ENCODE measurements around the gene PARVB.

Gene PARVB

DNA sequence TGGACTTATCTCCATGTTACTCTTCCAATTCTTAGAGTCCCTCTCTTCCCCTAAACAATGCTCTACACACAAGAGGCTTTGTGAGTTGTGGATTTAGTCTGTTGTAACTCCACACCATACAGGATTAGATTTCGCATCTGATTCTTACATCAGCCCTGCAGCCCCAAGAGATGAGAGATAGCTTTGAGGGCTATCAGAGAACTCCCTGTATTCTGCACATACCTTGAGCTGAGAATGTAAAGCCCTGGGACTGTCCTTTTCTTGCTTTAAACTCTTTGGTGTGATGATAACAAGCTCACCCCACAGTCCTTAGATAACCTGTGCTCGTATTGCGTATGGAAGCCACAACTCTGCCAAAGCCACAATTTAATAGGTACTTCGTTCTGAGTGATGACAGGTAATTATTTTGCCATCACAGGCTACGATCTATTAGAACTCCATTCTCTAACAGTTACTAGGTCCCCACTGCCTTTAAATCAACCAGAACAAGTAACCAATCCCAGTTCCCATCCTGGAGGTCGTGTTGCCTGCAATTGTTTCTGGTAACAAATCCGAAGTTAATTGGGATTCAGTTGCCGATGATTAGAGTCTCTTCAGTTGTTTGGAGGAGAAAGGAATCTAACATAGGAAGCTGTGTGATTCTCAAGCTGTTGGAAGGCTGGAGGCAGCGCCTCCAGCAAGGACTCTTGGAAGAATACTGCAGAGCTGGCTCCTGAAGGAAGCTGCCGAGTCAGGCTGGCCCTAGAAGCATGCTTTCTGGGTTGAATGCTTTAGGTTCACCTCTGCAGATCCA, 155.3 kb downstream of the PARVB start:
- H3K4me3 ChIP-seq (ENCODE audit: low read depth, low read length), result no peak overlapping the region
- DNase-seq (ENCODE audit: low read depth), result no peak
- no peak for TF ChIP-seq CTCF (IDR thresholded peaks at IDR 0.05; ENCODE audit: insufficient read depth, low read depth, low read length, missing control alignments)

- no peak for DNase-seq (ENCODE audit: low read depth)
- no peak for TF ChIP-seq CTCF (IDR thresholded peaks at IDR 0.05; ENCODE audit: insufficient read depth, low read depth, low read length, missing control alignments)
- no peak overlapping the region for H3K4me3 ChIP-seq (ENCODE audit: low read depth, low read length)
Measured at GRCh38 chr22:44179989-44180705, 156.0 kb downstream of the PARVB start.

GRCh38 chr22:44180706-44181032, 156.6 kb downstream of the PARVB start, which contains the start of gene PARVG:
TSS of gene PARVG (plus strand) at chr22:44180925. CDS start at chr22:44183330, 2,405 bp downstream.
- peak within 1 kb of the TSS; percentile 88 for H3K4me3 ChIP-seq (ENCODE audit: low read depth, low read length)
- TF ChIP-seq CTCF (IDR thresholded peaks at IDR 0.05; ENCODE audit: insufficient read depth, low read depth, low read length, missing control alignments), result no peak
- DNase-seq (ENCODE audit: low read depth), result peak; percentile 81

DNA sequence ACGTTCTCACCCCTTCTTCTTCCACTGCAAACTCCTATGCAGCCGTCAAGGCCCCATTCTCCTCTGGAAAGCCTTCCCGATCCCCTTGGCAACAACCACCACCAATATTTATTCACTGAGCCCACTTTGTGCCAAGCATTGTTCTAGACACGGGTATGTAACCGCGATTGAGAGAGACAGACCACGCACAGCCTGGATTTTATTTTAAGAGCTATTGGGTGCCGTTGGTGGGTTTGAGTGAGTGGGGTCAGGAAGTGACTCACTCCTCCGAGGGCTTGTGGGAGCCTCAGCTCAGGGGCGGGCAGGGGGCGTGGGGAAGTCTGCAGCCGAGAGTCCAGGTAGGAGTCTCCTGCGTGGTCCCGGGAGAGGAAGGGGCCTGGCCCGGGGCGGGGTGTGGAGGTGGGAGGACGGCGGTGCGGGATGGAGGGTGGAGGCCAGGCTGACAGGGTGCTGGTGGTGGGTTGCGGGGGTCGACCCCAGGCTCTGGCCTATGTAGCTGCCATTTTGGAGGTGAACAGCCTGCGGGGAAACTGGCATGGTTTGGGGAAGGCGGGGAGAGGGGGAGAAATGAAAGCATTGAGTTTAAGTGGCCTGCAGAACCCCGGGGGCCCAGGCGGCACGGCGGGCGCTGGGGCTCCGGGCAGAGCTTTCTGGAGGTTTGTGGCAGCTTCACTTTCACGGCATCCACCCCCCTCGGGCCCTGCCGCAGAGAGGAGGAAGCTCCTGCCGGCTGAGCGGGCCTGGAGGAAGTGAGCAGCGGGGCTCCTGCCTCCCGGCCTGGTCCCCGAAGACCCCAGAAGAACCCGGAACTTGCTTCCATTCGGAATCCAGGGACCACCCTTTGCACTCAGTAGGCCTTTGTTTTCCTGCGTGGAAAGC, 157.2 kb downstream of the PARVB start:
- peak; percentile 66 for DNase-seq (ENCODE audit: low read depth)
- TF ChIP-seq CTCF (IDR thresholded peaks at IDR 0.05; ENCODE audit: insufficient read depth, low read depth, low read length, missing control alignments), result no peak
- H3K4me3 ChIP-seq (ENCODE audit: low read depth, low read length), result peak overlapping the region; percentile 88

GRCh38 chr22:44181912-44182587, 157.9 kb downstream of the PARVB start:
- H3K4me3 ChIP-seq (ENCODE audit: low read depth, low read length), result peak overlapping the region; percentile 88
- DNase-seq (ENCODE audit: low read depth), result peak; percentile 51
- peak; percentile 17 for TF ChIP-seq CTCF (IDR thresholded peaks at IDR 0.05; ENCODE audit: insufficient read depth, low read depth, low read length, missing control alignments)

DNA sequence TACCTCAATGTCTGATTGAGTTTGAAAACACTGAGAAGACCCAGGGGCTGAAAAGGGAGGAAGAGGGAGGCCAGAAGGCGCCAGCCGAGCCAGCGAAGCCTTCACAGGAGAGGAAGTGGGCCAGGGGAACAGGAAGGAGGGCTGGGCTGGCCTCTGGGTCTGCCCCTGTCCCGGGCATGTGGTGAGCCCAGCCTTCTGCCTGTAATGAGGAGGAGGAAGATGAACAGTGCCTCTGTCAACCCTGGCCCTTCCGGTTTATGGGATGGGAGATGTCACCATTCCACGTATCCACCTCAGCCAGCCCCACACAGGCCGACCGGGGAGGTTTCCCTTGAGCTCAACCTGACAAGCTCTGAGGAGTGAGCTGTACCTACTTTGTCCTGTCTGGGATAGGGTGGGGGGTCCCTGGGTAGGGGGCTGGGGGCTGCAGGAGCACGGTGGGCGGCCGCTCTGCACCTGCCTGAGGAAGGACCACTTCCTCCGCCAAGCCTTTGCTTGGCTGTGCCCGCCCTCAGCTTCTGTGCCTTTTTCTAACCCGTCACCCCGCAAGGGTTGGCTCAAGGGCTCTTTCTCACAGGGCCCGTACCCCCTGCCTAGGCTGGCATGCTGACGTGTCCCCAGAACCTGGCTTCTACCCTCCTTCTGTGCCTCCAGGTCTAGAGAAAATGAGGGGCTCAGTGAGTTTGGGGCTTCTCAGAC, 158.6 kb downstream of the PARVB start:
- peak; percentile 70 for DNase-seq (ENCODE audit: low read depth)
- no peak for TF ChIP-seq CTCF (IDR thresholded peaks at IDR 0.05; ENCODE audit: insufficient read depth, low read depth, low read length, missing control alignments)
- peak overlapping the region; percentile 88 for H3K4me3 ChIP-seq (ENCODE audit: low read depth, low read length)

All from GM12865 (cell line).